Esophagus (tissue), 2 donors: ENCODE results near the gene TMC4. TPM values are rescaled to one million over a fixed set of nuclear protein-coding genes. Genes with fewer than 3 reads are reported as not detected.
"Not testable (repeated sequence)": the region's sequence is repeated elsewhere in the genome, so short reads cannot be mapped to it uniquely, and the experiment has no call there.

Source experiments
- H3K27ac ChIP-seq, 2 donors: one replicate each; pipeline ENCODE4 v1.5.1; 2013; ENCODE audit warnings: low read depth in 2 of 2, mild to moderate bottlenecking in 2 of 2, inconsistent platforms in 1 of 2, low read length in 1 of 2, moderate library complexity in 1 of 2
- H3K27me3 ChIP-seq, 2 donors: one replicate each; pipeline ENCODE4 v1.6.1; 2013; ENCODE audit warnings: low read length in 2 of 2, control low read depth in 1 of 2, mild to moderate bottlenecking in 1 of 2; ENCODE audit not compliant: insufficient read depth in 2 of 2, control insufficient read depth in 1 of 2
- H3K36me3 ChIP-seq, 2 donors: one replicate each; pipeline ENCODE4 v1.6.1; 2013; ENCODE audit warnings: low read length in 1 of 2; ENCODE audit not compliant: control insufficient read depth in 2 of 2, insufficient read depth in 2 of 2
- H3K4me1 ChIP-seq, 2 donors: one replicate each; pipeline ENCODE4 v1.6.1; 2013; ENCODE audit warnings: low read length in 1 of 2; ENCODE audit not compliant: control insufficient read depth in 2 of 2, insufficient read depth in 2 of 2
- H3K4me3 ChIP-seq, 2 donors: one replicate each; pipeline ENCODE4 v1.5.1; 2013; ENCODE audit warnings: low read length in 2 of 2, mild to moderate bottlenecking in 2 of 2, low read depth in 1 of 2, moderate library complexity in 1 of 2
- H3K9me3 ChIP-seq, 2 donors: one replicate each; pipeline ENCODE4 v1.6.1; 2013; ENCODE audit warnings: mild to moderate bottlenecking in 2 of 2, low read depth in 1 of 2, low read length in 1 of 2, moderate library complexity in 1 of 2; ENCODE audit not compliant: control insufficient read depth in 2 of 2, insufficient read depth in 1 of 2
- WGBS, 2 donors: extraction: QIAGEN DNeasy Blood & Tissue Kit; methylation state at CpG; one replicate each; pipeline ENCODE4 v1.1.7; 2013; 5-methylcytosine and 5-hydroxymethylcytosine counted together
- polyA plus RNA-seq, 2 donors: library from polyadenylated mRNA; stranded (reverse); fragments of 200-250 nt; gene quantifications; one replicate each; pipeline ENCODE4 v1.2.3, GENCODE V29; 2013
- donor health status: healthy with polysubstance abuse.
- donor health status: Bipolar disorder and iron deficiency.

TMC4 gene
- polyA plus RNA-seq, 2 donors = 2.9 to 11.0 TPM

- Histone ChIP-seq H3K4me3 (no peak overlapping the region), H3K36me3 (peaks cover 20 to 44% of the 10 kb centered on the region in 2 donors), H3K4me1 (peaks cover 18 to 22% of the 10 kb centered on the region in 2 donors), H3K9me3 (no peaks in the 10 kb centered on the region), H3K27me3 (no peaks in the 10 kb centered on the region), H3K27ac (peak overlapping the region in 1 of 2 donors; percentile 0)
- 73 to 74% methylated on average over 4 of the region's 4 CpGs for WGBS, 2 donors
These were observed 32.0 kb upstream of the TMC4 start for GRCh38 chr19:54204767-54205468.

- peaks cover 20 to 37% of the 10 kb centered on the region in 2 donors for H3K36me3 ChIP-seq
- no peaks in the 10 kb centered on the region for H3K27me3 ChIP-seq
- H3K27ac ChIP-seq = no peak overlapping the region
- no peaks in the 10 kb centered on the region for H3K9me3 ChIP-seq
- H3K4me3 ChIP-seq = peak overlapping the region in 1 of 2 donors; percentile 14
- WGBS, 2 donors = 34 to 41% methylated on average over 9 of the region's 9 CpGs
- H3K4me1 ChIP-seq = peaks cover 11% of the 10 kb centered on the region in 2 donors
These were observed 30.2 kb upstream of the TMC4 start for GRCh38 chr19:54203151-54203611.

DNA sequence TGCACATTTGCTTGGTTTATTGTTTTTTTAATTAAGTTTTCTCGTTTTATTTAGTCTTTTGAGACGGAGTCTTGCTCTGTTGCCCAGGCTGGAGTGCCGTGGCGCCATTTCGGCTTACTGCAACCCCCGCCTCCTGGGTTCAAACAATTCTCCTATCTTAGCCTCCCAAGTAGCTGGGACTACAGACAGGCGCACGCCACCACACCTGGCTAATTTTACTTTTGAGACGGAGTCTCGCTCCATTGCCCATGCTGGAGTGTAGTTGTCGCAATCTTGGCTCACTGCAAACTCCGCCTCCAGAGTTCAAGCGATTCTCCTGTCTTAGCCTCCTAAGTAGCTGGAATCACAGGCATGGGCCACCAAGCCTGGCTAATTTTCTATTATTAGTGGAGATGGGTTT is 29.0 kb upstream of the TMC4 start:
- WGBS, 2 donors = 50 to 62% methylated on average over 13 of the region's 13 CpGs
- H3K27me3 ChIP-seq = no peaks in the 10 kb centered on the region
- H3K27ac ChIP-seq = no peak overlapping the region
- H3K4me3 ChIP-seq = peak overlapping the region in 1 of 2 donors; percentile 87
- peaks cover 11% of the 10 kb centered on the region in 2 donors for H3K4me1 ChIP-seq
- peaks cover 18 to 27% of the 10 kb centered on the region in 2 donors for H3K36me3 ChIP-seq
- H3K9me3 ChIP-seq = no peaks in the 10 kb centered on the region

GRCh38 chr19:54201172-54201701 is 28.3 kb upstream of the TMC4 start:
- peak overlapping the region; percentile 69 to 87 for H3K4me3 ChIP-seq
- 1 to 2% methylated on average over 28 of the region's 28 CpGs for WGBS, 2 donors
- H3K36me3 ChIP-seq = peaks cover 10 to 19% of the 10 kb centered on the region in 2 donors
- peaks cover 8 to 11% of the 10 kb centered on the region in 2 donors for H3K4me1 ChIP-seq
- no peaks in the 10 kb centered on the region for H3K27me3 ChIP-seq
- H3K27ac ChIP-seq = peak overlapping the region; percentile 93 to 99
- no peaks in the 10 kb centered on the region for H3K9me3 ChIP-seq

DNA sequence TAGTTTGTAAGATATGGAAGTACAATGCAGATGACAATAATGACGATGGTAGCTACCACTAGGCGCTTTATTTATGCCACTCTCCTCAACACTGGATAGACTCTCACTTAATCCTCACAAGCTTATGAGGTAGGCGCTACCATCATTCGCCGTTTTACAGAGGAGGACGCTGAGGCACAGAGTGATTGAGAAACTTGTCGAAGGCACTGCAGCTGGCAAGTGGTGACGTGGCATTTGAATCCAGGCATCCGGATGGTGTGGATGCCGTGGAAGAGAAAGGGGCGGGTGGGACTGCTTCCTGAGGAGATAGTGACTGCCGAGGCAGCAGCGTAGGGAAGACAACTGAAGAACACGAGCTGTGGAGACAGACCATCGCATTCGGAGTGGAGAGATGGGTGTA is 26.4 kb upstream of the TMC4 start:
- Histone ChIP-seq H3K4me1 (peaks cover 5 to 10% of the 10 kb centered on the region in 2 donors), H3K27me3 (no peaks in the 10 kb centered on the region), H3K9me3 (no peaks in the 10 kb centered on the region), H3K4me3 (no peak overlapping the region), H3K27ac (no peak overlapping the region), H3K36me3 (peaks cover 6 to 8% of the 10 kb centered on the region in 2 donors)
- WGBS, 2 donors = 95 to 96% methylated on average over 16 of the region's 16 CpGs

DNA sequence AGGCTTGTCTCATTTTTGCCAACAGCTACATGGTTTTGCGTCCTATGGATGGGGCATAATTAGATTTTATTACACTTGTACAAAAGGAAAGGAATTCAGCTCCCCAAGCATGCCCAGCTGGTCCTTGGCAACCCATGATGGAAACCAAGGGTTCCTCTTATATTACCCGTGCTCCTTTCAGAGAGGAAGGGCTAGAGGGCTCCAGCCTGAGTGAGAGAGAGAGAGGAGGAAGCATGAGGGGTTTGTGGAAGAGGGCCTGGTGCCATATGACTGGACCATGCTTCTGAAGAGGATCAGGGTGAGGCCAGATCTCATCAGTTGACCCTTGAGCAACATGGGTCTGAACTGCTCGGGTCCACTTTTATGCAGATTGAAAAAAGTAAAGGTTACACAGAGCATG is 24.2 kb upstream of the TMC4 start:
- H3K36me3 ChIP-seq = peaks cover 0 to 5% of the 10 kb centered on the region in 2 donors
- no peaks in the 10 kb centered on the region for H3K27me3 ChIP-seq
- H3K9me3 ChIP-seq = no peaks in the 10 kb centered on the region
- H3K4me1 ChIP-seq = peaks cover under 1 to 5% of the 10 kb centered on the region in 2 donors
- 69% methylated on average over 3 of the region's 3 CpGs for WGBS, 2 donors
- no peak overlapping the region for H3K27ac ChIP-seq
- no peak overlapping the region for H3K4me3 ChIP-seq

DNA sequence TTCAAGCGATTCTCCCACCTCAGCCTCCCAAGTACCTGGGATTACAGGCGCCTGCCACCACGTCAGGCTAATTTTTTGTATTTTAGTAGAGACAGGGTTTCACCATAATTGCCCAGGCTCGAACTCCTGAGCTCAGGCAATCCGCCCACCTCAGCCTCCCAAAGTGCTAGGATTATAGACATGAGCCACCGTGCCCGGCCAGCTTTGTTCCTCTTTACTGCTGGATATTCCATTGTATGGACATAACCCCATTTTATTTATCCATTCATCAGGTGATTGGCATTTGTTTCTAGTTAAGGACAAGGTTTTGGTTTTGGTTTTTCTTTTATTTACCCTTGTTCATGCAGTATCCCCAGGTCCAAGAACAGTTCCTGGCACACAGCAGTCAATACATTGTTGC is 23.6 kb upstream of the TMC4 start:
- Histone ChIP-seq H3K27ac (no peak overlapping the region), H3K4me3 (no peak overlapping the region)
- 90 to 96% methylated on average over 7 of the region's 7 CpGs for WGBS, 2 donors

DNA sequence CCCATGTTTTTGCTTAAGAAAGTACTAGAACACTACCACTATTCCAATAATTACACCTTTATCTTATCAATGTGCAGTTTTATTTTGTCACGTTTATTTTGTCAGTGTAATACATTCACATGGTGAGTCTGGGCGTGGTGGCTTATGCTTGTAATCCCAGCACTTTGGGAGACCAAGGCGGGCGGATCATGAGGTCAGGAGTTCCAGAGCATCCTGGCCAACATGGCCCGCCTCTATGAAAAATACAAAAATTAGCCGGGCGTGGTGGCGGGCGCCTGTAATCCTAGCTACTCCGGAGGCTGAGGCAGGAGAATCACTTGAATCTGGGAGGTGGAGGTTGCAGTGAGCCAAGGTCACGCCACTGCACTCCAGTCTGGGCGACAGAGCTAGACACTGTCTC is 21.5 kb upstream of the TMC4 start:
- not testable (repeated sequence) for H3K27me3 ChIP-seq, H3K4me1 ChIP-seq, H3K4me3 ChIP-seq, H3K36me3 ChIP-seq, H3K27ac ChIP-seq, H3K9me3 ChIP-seq
- WGBS, 2 donors = 91 to 95% methylated on average over 12 of the region's 12 CpGs

More for the DNA sequence above, 23.6 kb upstream of the TMC4 start:
- Histone ChIP-seq H3K4me1 (peaks cover 2 to 5% of the 10 kb centered on the region in 2 donors), H3K36me3 (peaks cover 0 to 5% of the 10 kb centered on the region in 2 donors), H3K9me3 (no peaks in the 10 kb centered on the region), H3K27me3 (no peaks in the 10 kb centered on the region)

GRCh38 chr19:54193011-54193410 is 20.1 kb upstream of the TMC4 start:
- WGBS, 2 donors = 91 to 92% methylated on average over 11 of the region's 11 CpGs
- peaks cover 2 to 11% of the 10 kb centered on the region in 2 donors for H3K4me1 ChIP-seq
- peaks cover 0 to 5% of the 10 kb centered on the region in 2 donors for H3K36me3 ChIP-seq
- H3K27me3 ChIP-seq = no peaks in the 10 kb centered on the region
- no peak overlapping the region for H3K27ac ChIP-seq
- H3K4me3 ChIP-seq = no peak overlapping the region
- H3K9me3 ChIP-seq = no peaks in the 10 kb centered on the region
